HepG2 (cell line): ENCODE data around the gene TMEM221. TPM values are rescaled to one million over a fixed set of nuclear protein-coding genes. Genes with fewer than 3 reads are reported as not detected.

Experiments used
- CC2D1A ChIP-seq: sonication (generic); formaldehyde crosslinking; IDR thresholded peaks from 2 replicates; pipeline ENCODE4 v1.8.1; 2023; ENCODE audit warnings: mild to moderate bottlenecking, missing genetic modification reagents
- EP300 ChIP-seq, 3 experiments: sonication (generic) in 1 of 3; formaldehyde crosslinking in 1 of 3; IDR thresholded peaks; 2 replicates each; pipeline versions ENCODE4 v1.5.1 to v1.6.1; 2011 to 2020; ENCODE audit warnings: low read depth in 2 of 3, low read length in 2 of 3, borderline replicate concordance in 1 of 3, improper control_type of control experiment in 1 of 3, mild to moderate bottlenecking in 1 of 3, missing genetic modification reagents in 1 of 3, moderate library complexity in 1 of 3
- HNF4G ChIP-seq, 2 experiments: sonication (generic) in 1 of 2; formaldehyde crosslinking in 1 of 2; IDR thresholded peaks; 2 replicates each; pipeline versions ENCODE4 v1.4.0 to v1.6.1; 2011 to 2020; ENCODE audit warnings: borderline replicate concordance in 2 of 2, low read depth in 2 of 2, mild to moderate bottlenecking in 2 of 2, low read length in 1 of 2, missing genetic modification reagents in 1 of 2, moderate library complexity in 1 of 2
- HNRNPH1 ChIP-seq: fragments of 200-400 bp; formaldehyde crosslinking; optimal IDR thresholded peaks from 2 replicates; pipeline ENCODE3; 2017; ENCODE audit warnings: mild to moderate bottlenecking, low read depth, low read length
- HOXD1 ChIP-seq: sonication (generic); formaldehyde crosslinking; IDR thresholded peaks from 2 replicates; pipeline ENCODE4 v1.5.0; 2020; ENCODE audit warnings: missing genetic modification reagents
- IKZF4 ChIP-seq: sonication (generic); formaldehyde crosslinking; IDR thresholded peaks from 2 replicates; pipeline ENCODE4 v1.5.1; 2020; ENCODE audit warnings: borderline replicate concordance, mild to moderate bottlenecking, low read depth, missing genetic modification reagents; ENCODE audit errors: not compliant biosample characterization
- KDM4B ChIP-seq: sonication (generic); formaldehyde crosslinking; IDR thresholded peaks from 2 replicates; pipeline ENCODE4 v1.4.0; 2020; ENCODE audit warnings: missing genetic modification reagents
- KDM6A ChIP-seq: IDR thresholded peaks from 2 replicates; pipeline ENCODE4 v1.6.1; 2016; ENCODE audit warnings: low read depth
- MIER3 ChIP-seq: IDR thresholded peaks from 2 replicates; pipeline ENCODE4 v1.6.1; 2016; ENCODE audit warnings: missing compliant biosample characterization, borderline replicate concordance
- NCOA5 ChIP-seq: sonication (generic); formaldehyde crosslinking; IDR thresholded peaks from 2 replicates; pipeline ENCODE4 v1.4.0; 2020; ENCODE audit warnings: missing genetic modification reagents
- NPAS2 ChIP-seq: sonication (generic); formaldehyde crosslinking; IDR thresholded peaks from 2 replicates; pipeline ENCODE4 v1.8.0; 2022; ENCODE audit warnings: mild to moderate bottlenecking, missing genetic modification reagents, borderline replicate concordance
- PAF1 ChIP-seq: IDR thresholded peaks from 2 replicates; pipeline ENCODE4 v1.6.1; 2016; ENCODE audit warnings: missing genetic modification reagents, missing compliant biosample characterization
- PCBP1 ChIP-seq: fragments of 200-400 bp; formaldehyde crosslinking; IDR thresholded peaks from 2 replicates; pipeline ENCODE4 v1.6.1; 2017; ENCODE audit warnings: mild to moderate bottlenecking, low read depth, low read length, borderline replicate concordance
- PPARG ChIP-seq: conservative IDR thresholded peaks from 2 replicates; pipeline ENCODE4 v1.6.1; 2016; ENCODE audit warnings: missing biosample characterization, missing genetic modification reagents
- RBM22 ChIP-seq: fragments of 200-400 bp; formaldehyde crosslinking; optimal IDR thresholded peaks from 2 replicates; pipeline ENCODE3; 2017; ENCODE audit warnings: mild to moderate bottlenecking, low read length, moderate library complexity
- REXO4 ChIP-seq: sonication (generic); formaldehyde crosslinking; IDR thresholded peaks from 2 replicates; pipeline ENCODE4 v1.8.0; 2022; ENCODE audit warnings: missing genetic modification reagents, mild to moderate bottlenecking, borderline replicate concordance
- SKI ChIP-seq: fragments of 450-650 bp; IDR thresholded peaks from one replicate; pipeline ENCODE4 v1.6.1; 2018; ENCODE audit warnings: mild to moderate bottlenecking; ENCODE audit not compliant: partially characterized antibody
- SMC3 ChIP-seq: IDR thresholded peaks from 2 replicates; pipeline ENCODE4 v1.6.1; 2011; ENCODE audit warnings: low read length, improper control_type of control experiment
- SOX6 ChIP-seq, 2 experiments: fragments of 450-650 bp in 1 of 2; sonication (generic) in 1 of 2; formaldehyde crosslinking in 1 of 2; IDR thresholded peaks; 2 replicates each; pipeline versions ENCODE4 v1.4.0 to v1.6.1; 2017 to 2020; ENCODE audit warnings: antibody characterized with exemption in 1 of 2, mild to moderate bottlenecking in 1 of 2, missing genetic modification reagents in 1 of 2
- TAF15 ChIP-seq: fragments of 200-400 bp; formaldehyde crosslinking; IDR thresholded peaks from one replicate; pipeline ENCODE4 v1.6.1; 2018; ENCODE audit warnings: mild to moderate bottlenecking, low read depth, low read length; ENCODE audit not compliant: poor library complexity, severe bottlenecking
- TBX2 ChIP-seq: sonication (generic); formaldehyde crosslinking; IDR thresholded peaks from 2 replicates; pipeline ENCODE4 v1.5.0; 2020; ENCODE audit warnings: missing genetic modification reagents, mild to moderate bottlenecking, borderline replicate concordance
- TBX3 ChIP-seq: fragments of 450-650 bp; IDR thresholded peaks from 2 replicates; pipeline ENCODE4 v1.6.1; 2017; ENCODE audit warnings: antibody characterized with exemption, mild to moderate bottlenecking, inconsistent platforms, borderline replicate concordance
- TSC22D2 ChIP-seq: sonication (generic); formaldehyde crosslinking; IDR thresholded peaks from 2 replicates; pipeline ENCODE4 v1.5.1; 2020; ENCODE audit warnings: missing genetic modification reagents, mild to moderate bottlenecking, borderline replicate concordance
- ZNF510 ChIP-seq: sonication (generic); formaldehyde crosslinking; IDR thresholded peaks from 2 replicates; pipeline ENCODE4 v1.4.0; 2020; ENCODE audit warnings: low read depth, mild to moderate bottlenecking, missing genetic modification reagents
- ZNF557 ChIP-seq: sonication (generic); formaldehyde crosslinking; IDR thresholded peaks from 2 replicates; pipeline ENCODE4 v1.4.0; 2020; ENCODE audit warnings: missing genetic modification reagents
- ZNF562 ChIP-seq: sonication (generic); formaldehyde crosslinking; IDR thresholded peaks from 2 replicates; pipeline ENCODE4 v1.8.0; 2022; ENCODE audit warnings: missing genetic modification reagents, borderline replicate concordance
- ZNF7 ChIP-seq: IDR thresholded peaks from 2 replicates; pipeline ENCODE4 v1.6.1; 2016; ENCODE audit warnings: missing biosample characterization, missing genetic modification reagents
- polyA plus RNA-seq, 8 experiments: library from polyadenylated mRNA; depleted of rRNA in 3 of 8; stranded (reverse) in 7 of 8; unstranded in 1 of 8; fragments of >200 nt; fragmentation: Illumina TruSeq in 4 of 8; extraction: Trizol in 4 of 8; gene quantifications; 2 replicates each; pipeline versions ENCODE4 v1.2.1 to v1.2.3, GENCODE V29; 2011 to 2016; ENCODE audit warnings: low read depth in 4 of 8, missing spikeins in 1 of 8, mixed read lengths in 1 of 8; ENCODE audit not compliant: insufficient read depth in 1 of 8
- total RNA-seq, 5 experiments: library from RNA; depleted of rRNA; stranded (reverse); fragments of >200 nt; fragmentation: Illumina TruSeq; extraction: Trizol; gene quantifications; 2 replicates each; pipeline ENCODE4 v1.2.3, GENCODE V29; 2016; ENCODE audit warnings: low read depth in 1 of 5
- TF ChIP-seq, protein P1 (sequence below): IDR thresholded peaks from 2 replicates; pipeline ENCODE4 v1.6.1; 2016; ENCODE audit warnings: low read depth
- TF ChIP-seq, protein P2 (sequence below): sonication (generic); formaldehyde crosslinking; IDR thresholded peaks from 2 replicates; pipeline ENCODE4 v1.5.0; 2020; ENCODE audit warnings: missing genetic modification reagents

TMEM221 gene
- total and polyA plus RNA-seq, 2 of the 13 experiments (the other 11 are each of a cell fraction or from before 2014, with no cell fraction given) = 0.33 to 0.77 TPM

DNA sequence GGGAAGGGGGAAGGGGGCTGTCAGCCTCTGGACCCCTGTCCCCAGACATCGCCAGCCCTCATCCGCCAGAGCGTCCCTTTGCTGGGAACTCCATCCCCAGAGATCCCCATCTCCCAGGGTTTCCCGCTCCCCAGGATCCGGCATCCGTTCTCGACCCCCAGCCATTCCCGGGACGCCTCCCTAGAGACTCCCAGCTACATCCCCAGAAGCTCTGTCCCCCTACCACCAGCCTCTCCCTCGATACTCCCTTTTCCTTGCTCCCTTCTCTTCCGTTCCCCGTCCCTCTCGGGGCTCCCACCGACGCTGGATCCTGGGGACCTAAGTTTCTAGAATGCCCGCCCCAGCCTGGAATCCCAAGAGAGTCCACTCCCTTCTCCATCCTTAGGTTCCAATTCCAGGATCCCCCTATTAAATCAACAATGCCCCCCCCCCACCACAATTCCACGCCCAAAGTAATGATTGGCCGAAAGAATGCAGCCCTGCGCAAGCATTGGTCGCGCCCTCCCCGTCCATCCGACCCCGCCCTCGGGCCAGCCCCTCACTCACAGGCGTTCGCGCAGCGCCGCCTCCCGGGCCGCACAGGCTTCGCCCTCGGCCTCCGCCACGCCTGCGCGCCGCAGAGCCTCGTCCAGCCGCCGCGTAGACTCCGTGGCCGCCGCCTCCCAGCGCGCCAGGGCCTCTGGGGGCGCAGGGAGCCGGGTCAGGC is 57.6 kb downstream of the TMEM221 start (continued):
- TF ChIP-seq KDM6A (CRISPR knock-in tag) = no peak
- TF ChIP-seq TSC22D2 (CRISPR knock-in tag) = no peak
- TF ChIP-seq NPAS2 (CRISPR knock-in tag) = no peak
- no peak for TF ChIP-seq TBX2 (CRISPR knock-in tag)
- no peak for TF ChIP-seq SOX6 (IDR thresholded peaks at IDR 0.05)
- peak; percentile 22; the same call in 1 of the 2 replicates for TF ChIP-seq SOX6 (CRISPR knock-in tag; IDR thresholded peaks at IDR 0.05)
- no peak for TF ChIP-seq MIER3
- TF ChIP-seq TBX3 = no peak
- peak; percentile 87 for TF ChIP-seq SKI
- TF ChIP-seq HNRNPH1 = no peak
- TF ChIP-seq, protein P1, sequence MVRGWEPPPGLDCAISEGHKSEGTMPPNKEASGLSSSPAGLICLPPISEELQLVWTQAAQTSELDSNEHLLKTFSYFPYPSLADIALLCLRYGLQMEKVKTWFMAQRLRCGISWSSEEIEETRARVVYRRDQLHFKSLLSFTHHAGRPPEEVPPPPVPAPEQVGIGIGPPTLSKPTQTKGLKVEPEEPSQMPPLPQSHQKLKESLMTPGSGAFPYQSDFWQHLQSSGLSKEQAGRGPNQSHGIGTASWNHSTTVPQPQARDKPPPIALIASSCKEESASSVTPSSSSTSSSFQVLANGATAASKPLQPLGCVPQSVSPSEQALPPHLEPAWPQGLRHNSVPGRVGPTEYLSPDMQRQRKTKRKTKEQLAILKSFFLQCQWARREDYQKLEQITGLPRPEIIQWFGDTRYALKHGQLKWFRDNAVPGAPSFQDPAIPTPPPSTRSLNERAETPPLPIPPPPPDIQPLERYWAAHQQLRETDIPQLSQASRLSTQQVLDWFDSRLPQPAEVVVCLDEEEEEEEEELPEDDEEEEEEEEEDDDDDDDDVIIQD (CRISPR knock-in tag) = no peak
- TF ChIP-seq KDM4B (CRISPR knock-in tag) = no peak
- TF ChIP-seq ZNF7 (CRISPR knock-in tag) = no peak
- no peak for TF ChIP-seq HNF4G (IDR thresholded peaks at IDR 0.05; ENCODE audit: borderline replicate concordance, low read depth, low read length)
- no peak for TF ChIP-seq HNF4G (CRISPR knock-in tag; IDR thresholded peaks at IDR 0.05; ENCODE audit: borderline replicate concordance, low read depth)
- TF ChIP-seq EP300 (IDR thresholded peaks at IDR 0.05; ENCODE audit: low read depth in 2 of 2, low read length in 2 of 2) = no peak
- TF ChIP-seq EP300 (CRISPR knock-in tag; IDR thresholded peaks at IDR 0.05; ENCODE audit: borderline replicate concordance) = no peak
- TF ChIP-seq, protein P2, sequence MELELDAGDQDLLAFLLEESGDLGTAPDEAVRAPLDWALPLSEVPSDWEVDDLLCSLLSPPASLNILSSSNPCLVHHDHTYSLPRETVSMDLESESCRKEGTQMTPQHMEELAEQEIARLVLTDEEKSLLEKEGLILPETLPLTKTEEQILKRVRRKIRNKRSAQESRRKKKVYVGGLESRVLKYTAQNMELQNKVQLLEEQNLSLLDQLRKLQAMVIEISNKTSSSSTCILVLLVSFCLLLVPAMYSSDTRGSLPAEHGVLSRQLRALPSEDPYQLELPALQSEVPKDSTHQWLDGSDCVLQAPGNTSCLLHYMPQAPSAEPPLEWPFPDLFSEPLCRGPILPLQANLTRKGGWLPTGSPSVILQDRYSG = no peak
- TF ChIP-seq PPARG (CRISPR knock-in tag) = no peak
- TF ChIP-seq REXO4 (CRISPR knock-in tag) = no peak
- TF ChIP-seq SMC3 = no peak
- no peak for TF ChIP-seq CC2D1A
- TF ChIP-seq TAF15 = peak; percentile 70
- TF ChIP-seq PCBP1 = no peak
- no peak for TF ChIP-seq NCOA5
- no peak for TF ChIP-seq ZNF510 (CRISPR knock-in tag)
- no peak for TF ChIP-seq RBM22
- no peak for TF ChIP-seq IKZF4 (CRISPR knock-in tag)
- TF ChIP-seq ZNF557 (CRISPR knock-in tag) = 0 out of 2 replicates have a peak, but pooled peaks have one; percentile 29
- TF ChIP-seq PAF1 (CRISPR knock-in tag) = no peak
- TF ChIP-seq ZNF562 (CRISPR knock-in tag) = no peak
- TF ChIP-seq HOXD1 (CRISPR knock-in tag) = no peak
